HG03558 (cell line): ENCODE data around the gene LYRM4.

Source experiments
- ATAC-seq: cut with Tn5 transposase; IDR thresholded peaks from one replicate; pipeline ENCODE4 v1.9.1; 2021; ENCODE audit warnings: moderate number of reproducible peaks; ENCODE audit not compliant: unreplicated experiment; ENCODE audit errors: extremely low read depth

Gene LYRM4

DNA sequence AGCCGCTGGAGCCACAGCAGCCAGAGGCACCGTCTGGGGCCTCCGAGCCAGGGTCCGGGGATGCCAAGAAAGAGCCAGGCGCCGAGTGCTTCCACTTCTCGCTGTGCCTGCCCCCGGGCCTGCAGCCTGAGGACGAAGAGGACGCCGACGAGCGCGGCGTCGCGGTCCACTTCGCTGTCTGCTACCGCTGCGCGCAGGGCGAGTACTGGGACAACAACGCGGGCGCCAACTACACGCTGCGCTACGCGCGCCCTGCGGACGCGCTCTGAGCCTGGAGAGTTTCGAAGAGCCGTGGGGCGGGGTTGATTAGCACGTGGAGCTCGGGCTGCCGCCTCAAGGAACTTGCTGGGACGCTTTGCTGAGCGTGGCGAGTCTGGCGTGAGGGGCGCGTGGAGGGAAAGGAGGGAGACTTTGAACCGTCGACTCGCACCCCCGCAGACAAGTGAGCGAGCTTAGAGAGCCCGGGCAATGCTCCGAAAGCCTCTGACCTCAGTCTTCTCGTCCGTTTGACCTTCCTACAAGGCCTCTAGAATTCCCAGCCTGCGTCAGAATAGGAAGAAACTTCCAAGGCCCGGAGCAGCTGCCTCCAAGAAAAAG, 174.4 kb downstream of the LYRM4 start:
- ATAC-seq, result no peak

DNA sequence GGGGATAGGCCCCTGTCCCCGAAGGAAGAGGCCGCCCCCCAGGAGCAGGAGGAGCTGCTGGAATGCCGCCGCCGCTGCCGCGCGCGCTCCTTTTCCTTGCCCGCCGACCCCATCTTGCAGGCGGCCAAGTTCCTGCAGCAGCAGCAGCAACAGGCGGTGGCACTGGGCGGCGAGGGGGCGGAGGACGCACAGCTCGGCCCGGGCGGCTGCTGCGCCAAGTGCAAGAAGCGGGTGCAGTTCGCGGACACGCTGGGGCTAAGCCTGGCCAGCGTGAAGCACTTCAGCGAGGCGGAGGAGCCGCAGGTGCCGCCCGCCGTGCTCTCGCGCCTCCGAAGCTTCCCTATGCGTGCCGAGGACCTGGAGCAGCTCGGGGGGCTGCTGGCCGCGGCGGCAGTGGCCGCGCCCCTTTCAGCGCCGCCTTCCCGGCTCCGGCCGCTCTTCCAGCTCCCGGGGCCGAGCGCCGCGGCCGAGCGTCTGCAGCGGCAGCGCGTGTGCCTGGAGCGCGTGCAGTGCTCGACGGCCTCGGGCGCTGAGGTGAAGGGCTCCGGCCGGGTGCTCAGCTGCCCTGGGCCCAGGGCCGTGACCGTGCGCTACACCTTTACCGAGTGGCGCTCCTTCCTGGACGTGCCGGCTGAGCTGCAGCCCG, 175.0 kb downstream of the LYRM4 start:
- ATAC-seq, result no peak

DNA sequence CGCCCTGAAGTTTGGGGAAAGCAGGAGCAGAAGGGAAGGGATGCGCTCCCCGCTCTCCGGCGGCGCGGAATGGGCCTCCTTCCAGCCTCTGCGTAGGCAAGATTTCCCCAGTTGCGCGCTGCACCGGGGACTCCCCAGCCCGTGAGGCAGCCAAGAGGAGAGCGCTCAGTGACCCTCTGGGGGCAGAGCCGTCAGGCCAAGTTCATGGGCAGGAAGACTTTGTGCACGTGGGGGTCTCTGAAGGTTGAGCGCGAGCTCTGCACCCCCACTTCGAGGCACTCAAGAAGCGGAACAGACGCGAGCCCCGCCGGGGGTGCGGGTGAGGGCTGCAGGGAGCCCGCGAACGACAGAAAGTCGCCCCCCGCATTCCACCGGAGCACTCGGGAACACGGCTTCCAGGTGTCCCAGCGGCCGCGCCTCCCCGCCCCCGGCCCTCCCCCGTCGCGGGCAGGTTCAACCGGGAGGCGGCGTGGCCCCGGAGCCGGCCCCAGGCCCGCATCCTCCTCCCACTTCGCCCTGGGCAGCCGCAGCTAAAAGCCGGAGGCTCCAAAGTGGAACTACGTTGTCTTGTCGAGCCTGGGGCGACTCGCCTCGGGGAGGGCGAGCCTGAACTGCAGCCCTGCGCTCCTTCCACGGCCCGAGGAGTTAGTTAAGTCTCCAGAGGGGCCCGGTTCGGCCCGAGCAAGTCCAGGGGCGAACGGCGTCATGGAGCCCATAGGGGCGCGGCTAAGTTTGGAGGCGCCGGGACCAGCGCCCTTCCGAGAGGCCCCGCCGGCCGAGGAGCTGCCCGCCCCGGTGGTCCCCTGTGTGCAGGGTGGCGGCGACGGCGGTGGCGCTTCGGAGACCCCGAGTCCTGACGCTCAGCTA, 175.7 kb downstream of the LYRM4 start, which contains the start of gene PPP1R3G:
PPP1R3G (plus strand) TSS at position 561 of the 867 bp plus-strand sequence; CDS start at position 706, 145 bp downstream.
- ATAC-seq, result no peak

DNA sequence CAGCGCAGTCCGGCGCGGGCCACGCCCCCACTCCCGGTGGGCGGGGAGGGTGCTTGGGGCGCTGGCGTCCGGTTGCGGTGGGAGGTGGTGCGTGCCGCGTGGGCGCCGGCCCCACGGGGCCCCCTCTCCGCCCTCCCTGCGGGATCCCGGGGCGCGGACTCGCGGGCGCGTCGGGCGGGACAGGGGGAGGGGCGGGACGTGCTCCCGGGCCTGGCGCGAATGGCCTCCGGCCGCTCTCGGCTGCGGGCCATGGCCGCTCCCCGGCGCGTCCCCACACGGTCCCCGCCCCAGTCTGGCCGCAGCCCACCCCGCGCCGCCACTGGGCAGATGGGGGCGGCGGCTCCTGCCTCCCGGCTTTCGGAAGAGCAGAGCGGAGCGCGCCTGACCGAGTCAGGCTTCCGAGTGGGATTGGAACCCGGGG, 176.4 kb downstream of the LYRM4 start:
- ATAC-seq, result no peak

DNA sequence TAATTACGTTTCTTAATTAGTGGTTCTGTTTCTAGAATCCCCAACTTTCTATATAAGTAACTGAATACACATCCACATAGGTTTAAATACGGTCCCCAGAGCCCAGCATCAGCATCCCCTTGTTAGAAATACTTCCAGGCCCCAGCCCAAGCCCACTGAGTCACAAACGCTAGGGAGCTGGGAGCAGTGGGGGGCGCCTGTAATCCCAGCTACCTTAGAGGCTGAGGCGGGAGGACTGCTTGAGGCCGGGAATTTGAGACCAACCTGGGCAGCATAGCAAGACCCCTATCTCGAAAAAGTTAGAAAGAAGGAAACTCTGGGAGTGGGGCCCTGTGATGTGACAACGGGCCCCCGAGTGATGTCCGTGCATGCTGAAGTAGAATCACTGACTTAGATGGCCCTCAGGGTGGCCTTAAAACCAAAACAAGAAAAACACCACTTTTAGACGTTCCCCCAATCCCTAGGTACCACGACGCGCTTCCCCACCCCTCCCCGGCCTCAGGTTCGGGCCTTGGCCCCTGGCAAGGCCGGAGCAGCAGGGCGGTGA, 176.9 kb downstream of the LYRM4 start:
- no peak for ATAC-seq

DNA sequence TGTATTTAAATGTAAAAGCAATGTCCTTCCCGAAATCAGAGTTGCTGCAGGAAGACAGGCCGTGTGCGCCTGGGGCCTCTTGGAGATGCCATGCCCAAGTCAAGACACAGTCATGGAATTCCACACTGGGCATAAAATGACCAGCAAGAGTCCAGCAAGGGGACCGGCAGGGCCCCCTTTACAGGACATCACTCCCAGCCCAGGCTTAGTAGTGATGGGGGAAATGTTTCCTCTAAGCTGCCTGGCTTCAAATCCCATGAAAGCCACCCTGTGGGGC, 177.5 kb downstream of the LYRM4 start:
- ATAC-seq, result no peak

DNA sequence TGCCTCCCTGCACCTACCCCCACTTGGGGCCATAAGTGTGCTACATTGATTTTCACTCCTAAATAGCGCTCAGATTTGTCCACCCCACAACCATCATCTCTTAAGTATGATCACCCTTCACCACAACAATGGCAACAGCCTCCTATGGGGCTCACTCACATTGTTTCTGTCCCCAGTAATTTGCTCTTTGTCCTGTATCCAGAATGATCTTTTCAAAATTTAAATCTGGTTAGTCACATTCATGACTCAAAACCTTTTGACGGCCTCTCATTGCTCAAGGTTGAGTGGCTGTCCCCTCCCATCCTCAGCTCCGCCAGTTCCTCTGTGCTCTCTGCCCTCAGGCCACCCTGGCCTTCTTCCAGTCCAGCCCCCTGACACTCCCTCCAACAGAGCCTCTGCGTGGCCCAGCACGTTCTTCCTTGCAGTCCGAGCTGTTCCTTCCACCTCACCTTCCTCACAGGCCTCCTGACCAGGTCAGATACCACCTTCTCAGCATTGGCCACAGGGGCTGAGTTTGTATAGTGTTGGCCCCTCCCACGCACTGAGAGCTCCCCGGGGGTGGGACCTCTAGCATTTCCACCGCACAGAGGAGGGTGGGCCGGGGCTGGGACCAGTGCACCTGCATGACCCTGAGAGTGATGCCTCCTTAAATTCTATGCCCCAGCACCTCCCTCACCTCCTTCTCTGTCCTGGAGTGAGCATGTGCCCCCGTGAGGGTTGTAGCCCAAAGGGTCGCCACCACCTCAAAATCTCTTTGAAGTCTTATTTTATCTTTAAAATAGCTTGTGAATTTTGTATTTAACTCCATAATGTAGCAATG, 178.1 kb downstream of the LYRM4 start:
- ATAC-seq, result no peak

DNA sequence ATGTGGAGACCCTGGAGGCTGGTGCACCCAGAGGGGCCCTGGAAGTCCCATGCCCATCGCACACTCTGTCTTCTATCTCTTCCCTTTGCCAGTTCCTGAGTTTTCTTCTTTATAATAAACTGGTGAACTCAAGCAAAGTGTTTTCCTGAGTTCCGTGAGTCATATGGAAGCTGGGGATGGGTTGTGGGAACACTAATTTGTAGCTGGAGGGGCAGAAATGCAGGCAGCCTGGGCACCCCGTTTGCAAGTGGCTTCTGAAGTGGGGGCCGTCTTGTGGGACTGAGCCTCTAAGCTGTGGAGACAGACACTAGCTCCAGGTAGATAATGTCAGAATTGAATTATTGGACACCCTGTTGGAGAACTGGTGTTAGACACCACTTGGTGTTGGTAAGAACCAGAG, 178.8 kb downstream of the LYRM4 start:
- ATAC-seq, result no peak

DNA sequence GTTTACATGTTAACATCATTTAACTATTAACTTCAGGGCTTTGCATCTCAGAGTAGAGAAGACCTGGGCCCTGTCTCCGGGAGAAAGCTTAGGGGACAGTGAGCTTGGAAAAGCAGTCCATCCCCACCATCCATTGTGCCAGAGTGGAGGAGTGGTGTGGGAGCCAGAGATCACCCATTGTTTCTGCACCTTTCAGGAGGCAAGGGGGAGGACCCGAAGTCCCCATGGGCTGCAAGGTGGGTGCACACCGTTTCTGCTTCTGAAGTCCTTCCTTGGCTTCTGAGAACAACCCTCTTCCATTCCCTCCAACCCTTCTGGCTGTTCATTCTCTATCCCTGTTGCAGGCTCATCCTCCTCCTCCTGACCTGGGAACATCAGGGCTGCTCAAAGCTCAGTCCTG, 179.6 kb downstream of the LYRM4 start:
- ATAC-seq, result no peak

DNA sequence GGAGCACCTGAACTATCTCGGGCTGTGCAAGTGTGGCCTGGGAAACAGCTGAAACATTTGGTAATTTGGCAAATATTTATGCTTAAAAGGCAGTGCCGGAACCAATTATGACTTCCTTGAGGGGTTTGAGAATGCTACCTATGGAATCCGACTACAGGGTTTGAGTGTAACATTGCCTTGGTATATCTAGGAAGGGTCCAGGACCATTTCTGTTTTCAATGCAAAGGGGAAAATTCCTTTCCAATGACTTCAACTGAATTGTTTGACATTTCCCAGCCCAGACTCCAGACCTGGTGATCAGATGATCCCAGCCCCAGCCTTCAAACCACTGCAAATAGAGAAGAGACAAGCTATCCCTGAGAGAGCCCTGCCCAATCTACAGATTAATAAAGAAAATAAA, 180.2 kb downstream of the LYRM4 start:
- no peak for ATAC-seq

DNA sequence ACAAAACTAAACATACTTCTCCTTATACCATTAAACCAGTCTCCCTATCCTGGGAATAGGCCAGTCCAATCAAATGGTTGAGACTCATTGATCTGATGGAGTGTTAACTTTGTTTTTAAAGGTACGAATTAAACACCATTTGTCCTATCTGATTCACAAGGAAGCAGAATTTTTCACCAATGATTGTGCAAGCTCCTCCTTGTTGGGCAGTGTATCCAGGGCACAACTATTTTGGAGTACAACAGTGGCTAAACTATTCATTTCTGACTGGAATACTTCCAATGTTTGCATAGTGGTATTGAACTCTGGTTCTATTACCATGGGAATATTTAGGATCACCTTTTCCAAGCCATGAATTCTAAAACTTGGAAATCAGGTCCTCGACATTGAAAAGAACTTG, 181.1 kb downstream of the LYRM4 start:
- no peak for ATAC-seq

DNA sequence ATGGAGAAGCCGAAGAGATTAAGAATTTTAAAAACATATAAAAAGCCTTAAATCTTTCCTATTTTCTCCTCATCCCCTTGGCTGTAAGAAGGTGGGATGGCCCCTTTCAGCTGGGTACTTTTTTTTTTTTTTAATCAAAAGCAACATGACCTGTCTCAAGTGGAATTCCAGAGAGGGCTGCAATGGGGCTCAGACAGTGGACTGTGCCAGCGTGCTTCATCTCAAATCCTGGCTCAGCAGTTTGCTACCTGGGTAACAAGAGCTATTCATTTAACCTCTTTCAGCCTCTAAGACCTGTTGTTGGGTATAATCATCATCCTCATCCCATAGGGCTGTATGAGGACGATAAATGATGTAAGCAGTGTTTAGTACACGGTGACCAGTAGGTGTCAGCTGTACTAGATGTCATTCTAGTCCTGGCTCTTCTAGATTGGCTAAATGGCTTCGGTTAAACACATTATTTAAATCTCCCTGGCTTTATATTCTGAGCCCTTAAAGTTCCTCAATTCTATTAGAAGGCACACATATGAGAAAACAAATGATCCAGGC, 182.6 kb downstream of the LYRM4 start:
- no peak for ATAC-seq

DNA sequence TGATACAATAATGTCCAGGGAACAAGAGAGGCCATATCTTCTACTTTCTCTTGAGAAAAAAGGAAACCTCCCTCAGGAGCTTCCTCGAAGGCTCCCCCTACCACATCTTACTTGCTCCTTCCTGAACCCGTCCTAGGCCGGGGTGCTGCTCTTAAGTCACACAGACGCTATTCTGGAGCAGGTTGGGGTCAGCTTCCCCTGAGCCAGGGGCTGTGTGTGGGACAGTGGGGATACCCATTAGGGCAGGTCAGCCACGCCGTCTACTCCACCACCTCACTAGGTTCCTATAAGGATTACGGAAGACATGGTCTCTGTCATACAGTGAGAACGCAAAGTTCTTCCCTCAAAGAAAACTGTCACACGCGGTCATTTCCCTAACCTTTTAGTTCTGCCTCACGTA, 183.8 kb downstream of the LYRM4 start:
- ATAC-seq, result no peak

DNA sequence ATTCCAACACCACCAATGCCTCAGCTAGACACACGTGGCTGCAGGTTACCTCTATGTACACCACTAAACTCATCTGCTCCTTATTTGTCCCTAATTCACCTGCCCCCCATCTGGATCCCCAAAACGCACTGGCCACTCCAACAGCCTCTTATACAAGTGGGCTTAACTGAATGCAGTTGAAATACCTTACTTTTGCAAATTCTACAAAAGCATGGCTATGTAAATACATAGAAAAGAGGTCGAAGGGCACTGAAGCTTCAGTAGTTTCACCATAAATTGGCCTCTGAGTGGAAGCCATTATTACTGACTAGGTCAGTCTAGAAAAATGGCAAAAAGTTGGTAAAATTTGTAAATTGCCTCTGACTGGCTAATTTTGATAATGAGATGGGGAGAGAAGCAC, 186.8 kb downstream of the LYRM4 start:
- ATAC-seq, result no peak

DNA sequence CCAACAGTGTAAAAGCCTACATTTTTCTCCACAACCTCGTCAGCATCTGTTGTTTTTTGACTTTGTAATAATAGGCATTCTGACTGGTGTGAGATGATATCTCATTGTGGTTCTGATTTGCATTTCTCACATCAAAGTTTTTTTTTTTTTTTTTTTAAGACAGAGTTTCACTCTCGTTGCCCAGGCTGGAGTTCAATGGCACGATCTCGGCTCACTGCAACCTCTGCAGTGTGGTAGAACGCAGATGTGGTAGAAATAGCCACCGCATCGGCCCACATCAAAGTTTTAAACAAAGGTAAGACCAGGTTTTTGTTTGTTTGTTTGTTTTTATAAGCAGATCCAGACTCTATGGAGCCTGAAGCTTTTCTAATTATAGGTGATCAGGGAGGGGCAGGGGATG, 188.3 kb downstream of the LYRM4 start:
- ATAC-seq, result no peak

DNA sequence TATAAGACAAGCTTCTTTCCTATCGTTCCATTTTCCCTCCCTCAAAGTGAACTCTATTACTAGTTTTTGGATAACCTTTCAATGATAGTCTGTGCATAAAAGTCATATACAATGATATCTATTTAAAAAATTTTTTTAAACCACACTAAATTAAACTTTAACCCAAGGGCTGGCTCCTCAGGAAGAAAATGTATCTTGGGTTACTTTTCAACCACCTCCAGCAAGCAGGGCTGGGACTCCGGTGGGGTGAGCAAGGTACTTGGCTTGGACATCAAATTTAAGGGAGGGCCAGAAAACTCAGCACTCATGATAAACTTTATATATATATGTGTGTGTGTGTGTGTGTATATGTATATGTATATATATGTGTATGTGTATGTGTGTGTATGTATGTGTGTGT, 189.5 kb downstream of the LYRM4 start:
- ATAC-seq, result no peak

DNA sequence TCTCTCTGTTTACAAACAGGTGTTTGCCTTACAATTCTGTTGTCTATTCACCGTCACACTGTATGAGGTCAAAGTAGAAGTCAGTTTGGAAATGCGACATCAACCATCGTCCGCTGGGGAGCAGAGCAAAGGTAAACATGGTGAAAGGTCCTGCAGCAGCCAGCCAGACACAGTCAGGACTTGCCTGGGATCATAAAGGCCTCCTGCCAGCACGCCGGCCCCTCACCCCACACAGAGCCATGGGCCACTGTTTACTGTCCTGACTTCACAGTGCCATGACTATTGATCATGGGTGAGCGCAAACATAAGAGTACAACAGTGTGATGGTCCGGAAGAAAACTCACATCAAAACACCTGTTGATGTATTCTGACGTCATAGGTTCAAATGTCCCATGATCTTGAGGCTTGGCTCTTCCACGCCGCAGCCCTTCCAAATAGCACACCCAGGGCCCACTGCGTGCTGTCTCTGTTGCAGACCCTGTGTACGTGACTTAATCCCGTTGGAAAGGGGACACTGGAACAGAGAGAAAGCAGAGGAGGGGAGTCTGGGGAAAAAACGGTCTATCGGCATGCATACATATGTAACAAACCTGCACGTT, 192.5 kb downstream of the LYRM4 start:
- no peak for ATAC-seq

DNA sequence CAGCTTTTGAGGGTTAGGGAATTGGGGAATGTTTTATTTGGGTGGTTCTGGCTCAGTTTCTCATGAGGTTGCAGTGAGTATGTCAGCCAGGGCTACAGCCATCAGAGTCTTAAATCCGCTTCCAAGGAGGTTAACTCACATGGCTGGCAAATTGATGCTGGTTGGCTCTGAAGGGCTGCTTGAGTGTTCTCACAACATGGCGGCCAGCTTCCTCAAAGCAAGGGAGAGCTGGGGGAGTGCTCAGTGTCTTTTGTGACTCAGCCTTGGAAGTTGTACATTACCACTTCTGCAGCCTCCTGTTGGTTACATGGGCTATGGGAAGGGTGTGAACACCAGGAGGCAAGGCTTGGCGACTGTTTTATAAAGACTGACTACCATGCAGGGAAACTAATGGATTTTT, 193.4 kb downstream of the LYRM4 start:
- no peak for ATAC-seq

DNA sequence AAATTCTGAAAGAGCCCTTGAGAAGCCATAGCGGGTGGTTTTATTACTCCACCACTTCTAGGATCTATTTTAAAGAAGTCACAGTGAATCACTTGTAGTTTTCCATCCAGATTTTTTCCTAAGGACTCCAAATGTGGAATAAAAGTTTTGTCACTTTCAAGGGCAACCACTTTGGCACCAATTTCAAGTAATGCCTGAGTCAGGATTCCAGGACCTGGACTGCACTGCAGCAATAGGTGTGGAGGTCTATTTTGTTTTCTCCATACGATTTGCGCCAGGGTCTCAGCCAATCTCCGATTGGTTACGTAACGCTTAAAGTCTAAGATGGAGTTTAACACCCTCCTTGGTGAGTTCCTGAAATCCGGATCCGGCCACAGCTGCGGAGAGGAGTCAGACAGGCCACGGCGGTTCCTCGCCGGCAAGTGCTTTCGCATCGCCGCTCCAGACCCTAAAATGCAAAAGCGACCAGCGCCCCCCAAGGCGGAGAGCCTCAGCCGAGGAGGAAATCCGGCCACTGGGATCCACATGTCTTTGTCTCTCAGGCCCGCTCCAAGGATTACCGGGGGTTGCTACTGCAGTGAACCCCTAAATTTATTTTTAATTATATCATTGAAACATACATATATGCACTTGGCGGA, 194.2 kb downstream of the LYRM4 start:
- ATAC-seq, result no peak
